HEK293 (cell line): ENCODE measurements around the gene TALDO1.

ENCODE experiments used
- CTCF ChIA-PET: fragments of 350-600 bp; formaldehyde crosslinking; extraction: SDS; loops from one replicate; lab custom pipeline; 2021; ENCODE audit warnings: antibody characterized with exemption; lab: Yijun Ruan, JAX
- POLR2A ChIA-PET: fragments of 300-600 bp; formaldehyde crosslinking; extraction: SDS; loops from one replicate; lab custom pipeline; 2020; ENCODE audit warnings: antibody characterized with exemption, inconsistent platforms; lab: Yijun Ruan, JAX
- H3K27ac ChIP-seq: fragments of 200-500 bp; sonication (Bioruptor generic); 2 replicates; pipeline ENCODE4 v1.5.1; 2014; ENCODE audit warnings: low read depth, low read length, control low read depth, inconsistent platforms; ENCODE audit errors: extremely low read depth
- H3K36me3 ChIP-seq, 2 experiments: fragments of 200-500 bp in 1 of 2; sonication (Bioruptor generic) in 1 of 2; 1 replicate in 1 of 2; 2 replicates in 1 of 2; pipeline ENCODE4 v1.5.1; 2014 to 2017; ENCODE audit warnings: inconsistent platforms in 2 of 2, low read length in 2 of 2; ENCODE audit not compliant: control insufficient read depth in 2 of 2, insufficient read depth in 1 of 2
- H3K4me1 ChIP-seq: fragments of 200-500 bp; sonication (Bioruptor generic); 2 replicates; pipeline ENCODE4 v1.5.1; 2014; ENCODE audit warnings: mild to moderate bottlenecking, low read length, inconsistent platforms; ENCODE audit not compliant: control insufficient read depth, insufficient read depth
- H3K4me3 ChIP-seq: 2 replicates; pipeline ENCODE4 v1.5.1; 2011; ENCODE audit warnings: low read depth, mild to moderate bottlenecking, control low read depth, low read length, moderate library complexity
- H3K9me3 ChIP-seq: fragments of 200-500 bp; sonication (Bioruptor generic); 2 replicates; pipeline ENCODE4 v1.5.1; 2014; ENCODE audit warnings: low read depth, low read length, inconsistent platforms; ENCODE audit not compliant: control insufficient read depth, insufficient read depth
- GLIS2 ChIP-seq: fragments of 450-650 bp; formaldehyde crosslinking; IDR thresholded peaks from 2 replicates; pipeline ENCODE4 v1.5.1; 2016; ENCODE audit warnings: missing biosample characterization, missing genetic modification characterization
- MZF1 ChIP-seq: fragments of 450-650 bp; formaldehyde crosslinking; IDR thresholded peaks from 2 replicates; pipeline ENCODE4 v1.5.1; 2017; ENCODE audit warnings: missing biosample characterization, missing genetic modification characterization, borderline replicate concordance
- ZBTB48 ChIP-seq: fragments of 450-650 bp; formaldehyde crosslinking; IDR thresholded peaks from 2 replicates; pipeline ENCODE4 v1.5.1; 2016; ENCODE audit warnings: missing biosample characterization, missing genetic modification characterization
- ZNF19 ChIP-seq: fragments of 450-650 bp; formaldehyde crosslinking; IDR thresholded peaks from 2 replicates; pipeline ENCODE4; 2016; ENCODE audit warnings: missing biosample characterization, missing genetic modification characterization, low read depth
- ZNF274 ChIP-seq, 2 experiments: fragments of 200-500 bp in 1 of 2; fragments of 450-650 bp in 1 of 2; sonication (Bioruptor generic) in 1 of 2; formaldehyde crosslinking in 1 of 2; IDR thresholded peaks; 2 replicates each; pipeline versions ENCODE4 v1.5.1 to v1.6.1; 2014 to 2016; ENCODE audit warnings: borderline replicate concordance in 1 of 2, inconsistent platforms in 1 of 2, low read length in 1 of 2, missing biosample characterization in 1 of 2, missing genetic modification characterization in 1 of 2
- ZNF37A ChIP-seq: fragments of 450-650 bp; IDR thresholded peaks from 2 replicates; pipeline ENCODE4 v1.5.1; 2018; ENCODE audit warnings: missing biosample characterization, missing genetic modification characterization
- ZNF426 ChIP-seq: fragments of 450-650 bp; formaldehyde crosslinking; IDR thresholded peaks from 2 replicates; pipeline ENCODE4 v1.5.1; 2017; ENCODE audit warnings: missing biosample characterization, missing genetic modification characterization, mild to moderate bottlenecking, inconsistent platforms, moderate library complexity
- ZNF548 ChIP-seq: fragments of 450-650 bp; formaldehyde crosslinking; IDR thresholded peaks from 2 replicates; pipeline ENCODE4 v1.5.1; 2016; ENCODE audit warnings: missing biosample characterization, missing genetic modification characterization
- ZNF768 ChIP-seq: fragments of 450-650 bp; formaldehyde crosslinking; IDR thresholded peaks from 2 replicates; pipeline ENCODE4 v1.5.1; 2018; ENCODE audit warnings: missing biosample characterization, mild to moderate bottlenecking, missing genetic modification characterization
- TF ChIP-seq, protein P1 (sequence below): fragments of 450-650 bp; formaldehyde crosslinking; IDR thresholded peaks from 2 replicates; pipeline ENCODE4 v1.5.1; 2016; ENCODE audit warnings: missing biosample characterization, missing genetic modification characterization
- TF ChIP-seq, protein P2 (sequence below): fragments of 450-650 bp; formaldehyde crosslinking; IDR thresholded peaks from 2 replicates; pipeline ENCODE4 v1.5.1; 2016; ENCODE audit warnings: missing biosample characterization, missing genetic modification characterization
- TF ChIP-seq, protein P3 (sequence below): fragments of 450-650 bp; formaldehyde crosslinking; IDR thresholded peaks from 2 replicates; pipeline ENCODE4 v1.5.1; 2016; ENCODE audit warnings: missing biosample characterization, missing genetic modification characterization
- TF ChIP-seq, protein P4 (sequence below): fragments of 450-650 bp; formaldehyde crosslinking; IDR thresholded peaks from 2 replicates; pipeline ENCODE4 v1.5.1; 2016; ENCODE audit warnings: missing biosample characterization, missing genetic modification characterization
- TF ChIP-seq, protein P5 (sequence below): fragments of 450-650 bp; formaldehyde crosslinking; IDR thresholded peaks from 2 replicates; pipeline ENCODE4 v1.5.1; 2017; ENCODE audit warnings: missing biosample characterization, missing genetic modification characterization
- TF ChIP-seq, protein P6 (sequence below): fragments of 450-650 bp; formaldehyde crosslinking; IDR thresholded peaks from 2 replicates; pipeline ENCODE4 v1.5.1; 2017; ENCODE audit warnings: missing biosample characterization, mild to moderate bottlenecking, missing genetic modification characterization, moderate library complexity

Gene TALDO1

DNA sequence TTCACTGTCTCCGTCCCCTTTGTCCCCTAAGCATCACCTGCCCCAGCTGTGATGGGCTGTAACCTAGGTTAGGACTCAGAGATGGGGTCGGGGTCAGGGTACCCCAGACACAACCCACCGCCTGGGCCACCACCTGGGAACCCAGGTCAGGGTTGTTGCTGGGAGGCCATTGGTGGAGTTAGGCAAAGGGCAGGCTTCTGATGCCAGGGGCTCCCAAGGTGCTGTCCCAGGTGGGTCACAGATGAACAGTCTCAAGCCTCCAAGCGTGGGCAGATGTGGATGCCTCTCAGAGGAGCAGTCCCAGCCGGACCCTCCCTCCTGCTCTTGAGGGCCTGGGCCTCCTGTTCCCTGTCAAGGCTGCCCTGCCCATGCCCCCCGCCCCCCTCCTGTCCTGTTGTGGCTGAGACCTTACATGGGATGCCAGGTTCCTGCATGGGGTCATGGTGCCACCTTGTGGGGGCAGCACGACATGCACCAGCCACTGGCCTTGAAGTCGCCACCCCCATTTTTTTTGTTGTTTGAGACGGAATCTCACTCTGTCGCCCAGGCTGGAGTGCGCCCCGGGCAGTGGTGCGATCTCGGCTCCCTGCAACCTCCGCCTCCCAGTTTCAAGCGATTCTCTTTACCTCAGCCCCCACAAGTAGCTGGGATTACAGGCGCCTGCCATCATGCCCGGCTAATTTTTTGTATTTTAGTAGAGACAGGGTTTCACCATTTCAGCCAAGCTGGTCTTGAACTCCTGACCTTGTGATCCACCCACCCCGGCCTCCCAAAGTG lies 17.9 kb downstream of the TALDO1 start (continued):
- TF ChIP-seq, protein P1, sequence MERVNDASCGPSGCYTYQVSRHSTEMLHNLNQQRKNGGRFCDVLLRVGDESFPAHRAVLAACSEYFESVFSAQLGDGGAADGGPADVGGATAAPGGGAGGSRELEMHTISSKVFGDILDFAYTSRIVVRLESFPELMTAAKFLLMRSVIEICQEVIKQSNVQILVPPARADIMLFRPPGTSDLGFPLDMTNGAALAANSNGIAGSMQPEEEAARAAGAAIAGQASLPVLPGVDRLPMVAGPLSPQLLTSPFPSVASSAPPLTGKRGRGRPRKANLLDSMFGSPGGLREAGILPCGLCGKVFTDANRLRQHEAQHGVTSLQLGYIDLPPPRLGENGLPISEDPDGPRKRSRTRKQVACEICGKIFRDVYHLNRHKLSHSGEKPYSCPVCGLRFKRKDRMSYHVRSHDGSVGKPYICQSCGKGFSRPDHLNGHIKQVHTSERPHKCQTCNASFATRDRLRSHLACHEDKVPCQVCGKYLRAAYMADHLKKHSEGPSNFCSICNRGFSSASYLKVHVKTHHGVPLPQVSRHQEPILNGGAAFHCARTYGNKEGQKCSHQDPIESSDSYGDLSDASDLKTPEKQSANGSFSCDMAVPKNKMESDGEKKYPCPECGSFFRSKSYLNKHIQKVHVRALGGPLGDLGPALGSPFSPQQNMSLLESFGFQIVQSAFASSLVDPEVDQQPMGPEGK (tag by site-specific recombination) = peak; percentile 20; the same call in 1 of the 2 replicates
- TF ChIP-seq, protein P2, sequence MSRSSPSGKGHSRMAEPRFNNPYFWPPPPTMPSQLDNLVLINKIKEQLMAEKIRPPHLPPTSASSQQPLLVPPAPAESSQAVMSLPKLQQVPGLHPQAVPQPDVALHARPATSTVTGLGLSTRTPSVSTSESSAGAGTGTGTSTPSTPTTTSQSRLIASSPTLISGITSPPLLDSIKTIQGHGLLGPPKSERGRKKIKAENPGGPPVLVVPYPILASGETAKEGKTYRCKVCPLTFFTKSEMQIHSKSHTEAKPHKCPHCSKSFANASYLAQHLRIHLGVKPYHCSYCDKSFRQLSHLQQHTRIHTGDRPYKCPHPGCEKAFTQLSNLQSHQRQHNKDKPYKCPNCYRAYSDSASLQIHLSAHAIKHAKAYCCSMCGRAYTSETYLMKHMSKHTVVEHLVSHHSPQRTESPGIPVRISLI (tag by site-specific recombination) = no peak
- TF ChIP-seq, protein P3, sequence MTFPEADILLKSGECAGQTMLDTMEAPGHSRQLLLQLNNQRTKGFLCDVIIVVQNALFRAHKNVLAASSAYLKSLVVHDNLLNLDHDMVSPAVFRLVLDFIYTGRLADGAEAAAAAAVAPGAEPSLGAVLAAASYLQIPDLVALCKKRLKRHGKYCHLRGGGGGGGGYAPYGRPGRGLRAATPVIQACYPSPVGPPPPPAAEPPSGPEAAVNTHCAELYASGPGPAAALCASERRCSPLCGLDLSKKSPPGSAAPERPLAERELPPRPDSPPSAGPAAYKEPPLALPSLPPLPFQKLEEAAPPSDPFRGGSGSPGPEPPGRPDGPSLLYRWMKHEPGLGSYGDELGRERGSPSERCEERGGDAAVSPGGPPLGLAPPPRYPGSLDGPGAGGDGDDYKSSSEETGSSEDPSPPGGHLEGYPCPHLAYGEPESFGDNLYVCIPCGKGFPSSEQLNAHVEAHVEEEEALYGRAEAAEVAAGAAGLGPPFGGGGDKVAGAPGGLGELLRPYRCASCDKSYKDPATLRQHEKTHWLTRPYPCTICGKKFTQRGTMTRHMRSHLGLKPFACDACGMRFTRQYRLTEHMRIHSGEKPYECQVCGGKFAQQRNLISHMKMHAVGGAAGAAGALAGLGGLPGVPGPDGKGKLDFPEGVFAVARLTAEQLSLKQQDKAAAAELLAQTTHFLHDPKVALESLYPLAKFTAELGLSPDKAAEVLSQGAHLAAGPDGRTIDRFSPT (tag by site-specific recombination) = peak; percentile 74
- no peak for TF ChIP-seq ZNF548 (tag by site-specific recombination)
- peak; percentile 43; the same call in 1 of the 2 replicates for TF ChIP-seq GLIS2 (tag by site-specific recombination)
- TF ChIP-seq, protein P4, sequence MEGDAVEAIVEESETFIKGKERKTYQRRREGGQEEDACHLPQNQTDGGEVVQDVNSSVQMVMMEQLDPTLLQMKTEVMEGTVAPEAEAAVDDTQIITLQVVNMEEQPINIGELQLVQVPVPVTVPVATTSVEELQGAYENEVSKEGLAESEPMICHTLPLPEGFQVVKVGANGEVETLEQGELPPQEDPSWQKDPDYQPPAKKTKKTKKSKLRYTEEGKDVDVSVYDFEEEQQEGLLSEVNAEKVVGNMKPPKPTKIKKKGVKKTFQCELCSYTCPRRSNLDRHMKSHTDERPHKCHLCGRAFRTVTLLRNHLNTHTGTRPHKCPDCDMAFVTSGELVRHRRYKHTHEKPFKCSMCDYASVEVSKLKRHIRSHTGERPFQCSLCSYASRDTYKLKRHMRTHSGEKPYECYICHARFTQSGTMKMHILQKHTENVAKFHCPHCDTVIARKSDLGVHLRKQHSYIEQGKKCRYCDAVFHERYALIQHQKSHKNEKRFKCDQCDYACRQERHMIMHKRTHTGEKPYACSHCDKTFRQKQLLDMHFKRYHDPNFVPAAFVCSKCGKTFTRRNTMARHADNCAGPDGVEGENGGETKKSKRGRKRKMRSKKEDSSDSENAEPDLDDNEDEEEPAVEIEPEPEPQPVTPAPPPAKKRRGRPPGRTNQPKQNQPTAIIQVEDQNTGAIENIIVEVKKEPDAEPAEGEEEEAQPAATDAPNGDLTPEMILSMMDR (tag by site-specific recombination) = peak; percentile 83
- no peak for TF ChIP-seq ZNF37A (tag by site-specific recombination)
- TF ChIP-seq, all 188 proteins: peak for 10

DNA sequence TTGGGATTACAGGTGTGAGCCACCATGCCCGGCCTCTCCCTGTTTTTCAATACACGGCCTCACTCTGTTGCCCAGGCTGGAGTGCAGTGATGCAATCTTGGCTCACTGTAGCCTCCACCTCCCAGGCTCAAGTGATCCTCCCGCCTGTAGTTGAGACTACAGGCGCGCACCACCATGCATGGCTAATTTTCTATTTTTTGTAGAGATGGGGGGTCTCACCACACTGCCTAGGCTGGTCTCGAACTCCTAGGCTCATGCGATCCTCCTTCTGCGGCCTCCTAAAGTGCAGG lies 18.5 kb downstream of the TALDO1 start:
- H3K9me3 ChIP-seq = no peaks in the 10 kb centered on the region
- no peak overlapping the region for H3K4me3 ChIP-seq
- H3K27ac ChIP-seq = no peak overlapping the region
- H3K36me3 ChIP-seq = peaks cover 4 to 76% of the 10 kb centered on the region in 2 experiments; a peak in 2 of 3 replicates
- TF ChIP-seq ZNF19 (tag by site-specific recombination) (no peak), ZNF548 (tag by site-specific recombination) (no peak), ZNF274 (IDR thresholded peaks at IDR 0.05; ENCODE audit: low read length) (no peak), ZNF274 (tag by site-specific recombination; IDR thresholded peaks at IDR 0.05; ENCODE audit: borderline replicate concordance) (no peak), MZF1 (tag by site-specific recombination) (no peak), ZNF426 (tag by site-specific recombination) (no peak), ZBTB48 (tag by site-specific recombination) (no peak), ZNF768 (tag by site-specific recombination) (no peak)
- TF ChIP-seq, protein P5, sequence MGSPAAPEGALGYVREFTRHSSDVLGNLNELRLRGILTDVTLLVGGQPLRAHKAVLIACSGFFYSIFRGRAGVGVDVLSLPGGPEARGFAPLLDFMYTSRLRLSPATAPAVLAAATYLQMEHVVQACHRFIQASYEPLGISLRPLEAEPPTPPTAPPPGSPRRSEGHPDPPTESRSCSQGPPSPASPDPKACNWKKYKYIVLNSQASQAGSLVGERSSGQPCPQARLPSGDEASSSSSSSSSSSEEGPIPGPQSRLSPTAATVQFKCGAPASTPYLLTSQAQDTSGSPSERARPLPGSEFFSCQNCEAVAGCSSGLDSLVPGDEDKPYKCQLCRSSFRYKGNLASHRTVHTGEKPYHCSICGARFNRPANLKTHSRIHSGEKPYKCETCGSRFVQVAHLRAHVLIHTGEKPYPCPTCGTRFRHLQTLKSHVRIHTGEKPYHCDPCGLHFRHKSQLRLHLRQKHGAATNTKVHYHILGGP (tag by site-specific recombination) = no peak
- TF ChIP-seq, protein P6, sequence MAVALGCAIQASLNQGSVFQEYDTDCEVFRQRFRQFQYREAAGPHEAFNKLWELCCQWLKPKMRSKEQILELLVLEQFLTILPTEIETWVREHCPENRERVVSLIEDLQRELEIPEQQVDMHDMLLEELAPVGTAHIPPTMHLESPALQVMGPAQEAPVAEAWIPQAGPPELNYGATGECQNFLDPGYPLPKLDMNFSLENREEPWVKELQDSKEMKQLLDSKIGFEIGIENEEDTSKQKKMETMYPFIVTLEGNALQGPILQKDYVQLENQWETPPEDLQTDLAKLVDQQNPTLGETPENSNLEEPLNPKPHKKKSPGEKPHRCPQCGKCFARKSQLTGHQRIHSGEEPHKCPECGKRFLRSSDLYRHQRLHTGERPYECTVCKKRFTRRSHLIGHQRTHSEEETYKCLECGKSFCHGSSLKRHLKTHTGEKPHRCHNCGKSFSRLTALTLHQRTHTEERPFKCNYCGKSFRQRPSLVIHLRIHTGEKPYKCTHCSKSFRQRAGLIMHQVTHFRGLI (tag by site-specific recombination) = no peak
- ChIA-PET POLR2A (interaction anchor here (0.6 to 1.1 kb wide), 3 partner anchors 10 to 260 kb away, joined by 5 read pairs; no protein-coding TSS in a partner anchor), CTCF (interaction anchor here (0.6 to 1.0 kb wide), 4 partner anchors 10 to 47 kb away, joined by 3 to 5 read pairs (median 4); partner anchors contain the start of gene GATD1)
- H3K4me1 ChIP-seq = no peaks in the 10 kb centered on the region
